OCI-LY1 (cell line): ENCODE data around the gene NTHL1.
"Not testable (repeated sequence)": the region's sequence is repeated elsewhere in the genome, so short reads cannot be mapped to it uniquely, and the experiment has no call there.

Source experiments
- H2AFZ ChIP-seq: fragments of 200-600 bp; sonication (generic), shearing (Covaris generic); 2 replicates; pipeline ENCODE4 v1.6.0; 2014; ENCODE audit warnings: antibody characterized with exemption, mild to moderate bottlenecking, low read length
- H3F3A ChIP-seq: fragments of 200-600 bp; sonication (generic), shearing (Covaris generic); 2 replicates; pipeline ENCODE4 v1.6.0; 2014; ENCODE audit warnings: mild to moderate bottlenecking, antibody characterized with exemption, low read length, moderate library complexity; ENCODE audit not compliant: insufficient read depth
- H3K27ac ChIP-seq: fragments of 200-600 bp; sonication (generic); 2 replicates; pipeline ENCODE4 v1.5.1; 2014; ENCODE audit warnings: low read length, mixed run types, mild to moderate bottlenecking, low read depth; ENCODE audit not compliant: poor library complexity, severe bottlenecking
- H3K27me3 ChIP-seq: fragments of 200-600 bp; sonication (generic); 2 replicates; pipeline ENCODE4 v1.6.0; 2014; ENCODE audit warnings: antibody characterized with exemption, mild to moderate bottlenecking, low read length, moderate library complexity; ENCODE audit not compliant: insufficient read depth
- H3K36me3 ChIP-seq: fragments of 200-600 bp; sonication (generic); 2 replicates; pipeline ENCODE4 v1.6.1; 2014; ENCODE audit warnings: mild to moderate bottlenecking, antibody characterized with exemption, low read length, moderate library complexity, mixed read lengths; ENCODE audit not compliant: insufficient read depth
- H3K4me1 ChIP-seq: fragments of 200-600 bp; sonication (generic); 2 replicates; pipeline ENCODE4 v1.5.1; 2014; ENCODE audit warnings: mild to moderate bottlenecking, low read length, moderate library complexity; ENCODE audit not compliant: insufficient read depth, severe bottlenecking
- H3K4me2 ChIP-seq: fragments of 200-600 bp; sonication (generic), shearing (Covaris generic); 2 replicates; pipeline ENCODE4 v1.6.1; 2014; ENCODE audit warnings: low read length
- H3K4me3 ChIP-seq: fragments of 200-600 bp; sonication (generic); 2 replicates; pipeline ENCODE4 v1.5.1; 2014; ENCODE audit warnings: low read length, low read depth, mild to moderate bottlenecking, mixed read lengths; ENCODE audit not compliant: poor library complexity, severe bottlenecking
- H3K79me2 ChIP-seq: fragments of 200-600 bp; shearing (Covaris generic); 2 replicates; pipeline ENCODE4 v1.6.1; 2016; ENCODE audit warnings: mixed run types, low read length, mixed read lengths; ENCODE audit not compliant: insufficient read depth
- H3K9ac ChIP-seq: fragments of 200-600 bp; sonication (generic), shearing (Covaris generic); 2 replicates; pipeline ENCODE4 v1.6.1; 2014; ENCODE audit warnings: mild to moderate bottlenecking, low read length, mixed read lengths
- H3K9me2 ChIP-seq: fragments of 200-600 bp; sonication (generic), shearing (Covaris generic); 2 replicates; pipeline ENCODE4 v1.6.1; 2014; ENCODE audit warnings: low read depth, mild to moderate bottlenecking, low read length, mixed read lengths
- H3K9me3 ChIP-seq: fragments of 200-600 bp; shearing (Covaris generic); 2 replicates; pipeline ENCODE4 v1.6.1; 2014; ENCODE audit warnings: low read length, mixed read lengths
- H4K20me1 ChIP-seq: fragments of 200-600 bp; sonication (generic), shearing (Covaris generic); 2 replicates; pipeline ENCODE4 v1.6.0; 2016; ENCODE audit warnings: mild to moderate bottlenecking, low read length; ENCODE audit not compliant: insufficient read depth
- EZH2 ChIP-seq: fragments of 200-600 bp; sonication (generic), shearing (Covaris generic); IDR thresholded peaks from 2 replicates; pipeline ENCODE4 v1.8.0; 2017; ENCODE audit warnings: borderline replicate concordance, mixed run types, mild to moderate bottlenecking, antibody characterized with exemption, low read length, moderate library complexity, mixed read lengths
- TF ChIP-seq, protein P1 (sequence below): fragments of 200-600 bp; sonication (generic), shearing (Covaris generic); IDR thresholded peaks from 2 replicates; pipeline ENCODE4 v1.5.1; 2017; ENCODE audit warnings: mild to moderate bottlenecking, antibody characterized with exemption, low read length, moderate library complexity, mixed read lengths

Gene NTHL1

GRCh38 chr16:2035431-2036199, 12.0 kb downstream of the NTHL1 start:
- Histone ChIP-seq H3K27ac (no peak overlapping the region), H3K4me2 (no peak overlapping the region)

DNA sequence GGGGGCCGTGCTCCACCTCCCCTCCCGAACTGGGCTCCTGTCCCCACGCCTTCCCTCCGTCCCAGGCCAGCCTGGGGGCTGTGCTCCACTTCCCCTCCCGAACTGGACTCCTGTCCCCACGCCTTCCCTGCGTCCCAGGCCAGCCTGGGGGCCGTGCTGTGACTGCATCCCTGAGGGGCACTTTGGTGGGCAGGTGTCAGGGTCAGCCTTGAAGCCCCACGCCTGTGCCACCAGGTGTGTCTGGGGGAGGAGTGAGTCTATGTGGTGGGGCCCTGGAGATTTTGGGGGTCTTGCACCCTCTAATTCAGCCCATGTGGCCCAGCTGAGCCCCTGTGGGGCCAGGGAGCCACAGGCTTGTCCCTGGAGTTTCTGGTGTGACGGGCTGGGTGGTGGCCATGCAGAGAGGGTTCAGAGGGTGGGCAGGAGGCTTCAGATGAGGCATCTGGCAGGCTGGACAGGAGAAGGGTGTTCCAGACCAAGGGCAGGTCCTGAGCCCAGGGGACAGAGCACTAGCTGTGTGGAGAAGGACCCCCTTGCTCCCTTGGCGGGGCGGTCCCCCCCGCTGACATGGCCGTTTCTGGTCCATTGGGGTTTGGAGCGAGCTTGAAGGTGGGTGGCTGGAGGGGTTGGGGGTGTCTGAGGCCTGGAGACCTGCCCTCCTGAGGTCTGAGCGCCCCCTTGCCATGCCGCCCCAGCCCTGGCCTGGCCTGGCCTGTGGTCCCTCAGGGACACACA, 12.8 kb downstream of the NTHL1 start:
- Histone ChIP-seq H3K9me3 (no peaks in the 10 kb centered on the region), H4K20me1 (no peaks in the 10 kb centered on the region), H3K79me2 (no peaks in the 10 kb centered on the region), H3K4me3 (no peak overlapping the region), H3K27ac (no peak overlapping the region), H2AFZ (no peak overlapping the region), H3K9ac (no peak overlapping the region), H3K9me2 (no peaks in the 10 kb centered on the region), H3K4me1 (no peaks in the 10 kb centered on the region), H3F3A (no peaks in the 10 kb centered on the region), H3K36me3 (no peaks in the 10 kb centered on the region), H3K4me2 (no peak overlapping the region), H3K27me3 (peaks cover 22% of the 10 kb centered on the region)
- no peak for TF ChIP-seq EZH2
- TF ChIP-seq, protein P1, sequence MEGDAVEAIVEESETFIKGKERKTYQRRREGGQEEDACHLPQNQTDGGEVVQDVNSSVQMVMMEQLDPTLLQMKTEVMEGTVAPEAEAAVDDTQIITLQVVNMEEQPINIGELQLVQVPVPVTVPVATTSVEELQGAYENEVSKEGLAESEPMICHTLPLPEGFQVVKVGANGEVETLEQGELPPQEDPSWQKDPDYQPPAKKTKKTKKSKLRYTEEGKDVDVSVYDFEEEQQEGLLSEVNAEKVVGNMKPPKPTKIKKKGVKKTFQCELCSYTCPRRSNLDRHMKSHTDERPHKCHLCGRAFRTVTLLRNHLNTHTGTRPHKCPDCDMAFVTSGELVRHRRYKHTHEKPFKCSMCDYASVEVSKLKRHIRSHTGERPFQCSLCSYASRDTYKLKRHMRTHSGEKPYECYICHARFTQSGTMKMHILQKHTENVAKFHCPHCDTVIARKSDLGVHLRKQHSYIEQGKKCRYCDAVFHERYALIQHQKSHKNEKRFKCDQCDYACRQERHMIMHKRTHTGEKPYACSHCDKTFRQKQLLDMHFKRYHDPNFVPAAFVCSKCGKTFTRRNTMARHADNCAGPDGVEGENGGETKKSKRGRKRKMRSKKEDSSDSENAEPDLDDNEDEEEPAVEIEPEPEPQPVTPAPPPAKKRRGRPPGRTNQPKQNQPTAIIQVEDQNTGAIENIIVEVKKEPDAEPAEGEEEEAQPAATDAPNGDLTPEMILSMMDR, result no peak

More at GRCh38 chr16:2035431-2036199, 12.0 kb downstream of the NTHL1 start:
- H2AFZ ChIP-seq, result no peak overlapping the region
- H3K36me3 ChIP-seq, result no peaks in the 10 kb centered on the region
- no peaks in the 10 kb centered on the region for H3F3A ChIP-seq
- no peak overlapping the region for H3K9ac ChIP-seq
- H3K4me1 ChIP-seq, result no peaks in the 10 kb centered on the region
- H3K79me2 ChIP-seq, result no peaks in the 10 kb centered on the region
- no peaks in the 10 kb centered on the region for H3K9me2 ChIP-seq
- H3K27me3 ChIP-seq, result peaks cover 20% of the 10 kb centered on the region
- no peaks in the 10 kb centered on the region for H3K9me3 ChIP-seq
- H3K4me3 ChIP-seq, result no peak overlapping the region
- TF ChIP-seq, protein P1, result no peak
- no peak for TF ChIP-seq EZH2
- H4K20me1 ChIP-seq, result no peaks in the 10 kb centered on the region

GRCh38 chr16:2033909-2034695, 13.5 kb downstream of the NTHL1 start:
- H3K36me3 ChIP-seq, H3K4me3 ChIP-seq, H3K9me2 ChIP-seq, H3K4me1 ChIP-seq, H3K79me2 ChIP-seq, H3K9ac ChIP-seq, H4K20me1 ChIP-seq, H3F3A ChIP-seq, H2AFZ ChIP-seq, H3K27ac ChIP-seq, H3K9me3 ChIP-seq, H3K4me2 ChIP-seq: not testable (repeated sequence)
- peaks cover 23% of the 10 kb centered on the region for H3K27me3 ChIP-seq
